Measurements from ENCODE around the gene GPR83.

- TF ChIP-seq CTCF (conservative IDR thresholded peaks at IDR 0.05; ENCODE audit: low read length): no peak
- no peak for TF ChIP-seq EZH2phosphoT487 (IDR thresholded peaks at IDR 0.05; ENCODE audit: borderline replicate concordance)
These were observed 771 bp downstream of the GPR83 start for GRCh38 chr11:94400457-94400838.

Data from Loucy (cell line).